Myocyte (in vitro differentiated cells): Measurements from ENCODE around the gene GNAI2. TPM values are rescaled to one million over a fixed set of nuclear protein-coding genes. Genes with fewer than 3 reads are reported as not detected.
"Not testable (repeated sequence)": the region's sequence is repeated elsewhere in the genome, so short reads cannot be mapped to it uniquely, and the experiment has no call there.

Source experiments
- DNase-seq: peaks from one replicate; pipeline ENCODE4 v3.0.0-alpha.2; 2012; ENCODE audit warnings: low read depth
- total RNA-seq: library from RNA; depleted of rRNA; stranded (reverse); fragments of >200 nt; gene quantifications from 2 replicates; pipeline ENCODE4 v1.2.3, GENCODE V29; 2014

The GNAI2 gene
- total RNA-seq, 1 donor from 2014 or later, result 138 TPM

DNA sequence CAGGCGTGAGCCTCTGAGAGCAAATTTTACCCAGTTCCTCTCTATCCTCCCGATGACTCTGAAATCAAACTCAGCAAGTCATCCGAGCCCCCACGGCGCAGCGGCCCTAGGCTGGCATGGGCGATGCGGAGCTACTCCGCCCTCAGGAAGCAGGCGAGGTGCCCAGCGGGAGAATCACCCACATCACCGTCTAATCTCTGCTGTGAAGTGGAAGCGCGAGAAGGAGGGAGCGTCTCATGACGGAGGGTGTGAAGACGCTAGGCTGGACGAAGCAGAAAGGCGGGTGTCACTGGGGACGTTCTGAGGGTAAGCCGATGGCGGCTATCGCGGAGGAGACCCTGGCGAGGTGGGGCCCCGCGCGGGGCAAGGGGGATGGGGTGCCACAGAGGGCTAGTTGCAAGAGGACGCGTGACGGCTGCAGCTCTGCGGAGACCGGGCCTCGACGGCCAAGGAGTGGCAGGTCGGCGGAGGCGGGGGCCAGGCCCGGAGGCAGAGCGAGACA lies 9.1 kb upstream of the GNAI2 start:
- DNase-seq, result no peak

DNA sequence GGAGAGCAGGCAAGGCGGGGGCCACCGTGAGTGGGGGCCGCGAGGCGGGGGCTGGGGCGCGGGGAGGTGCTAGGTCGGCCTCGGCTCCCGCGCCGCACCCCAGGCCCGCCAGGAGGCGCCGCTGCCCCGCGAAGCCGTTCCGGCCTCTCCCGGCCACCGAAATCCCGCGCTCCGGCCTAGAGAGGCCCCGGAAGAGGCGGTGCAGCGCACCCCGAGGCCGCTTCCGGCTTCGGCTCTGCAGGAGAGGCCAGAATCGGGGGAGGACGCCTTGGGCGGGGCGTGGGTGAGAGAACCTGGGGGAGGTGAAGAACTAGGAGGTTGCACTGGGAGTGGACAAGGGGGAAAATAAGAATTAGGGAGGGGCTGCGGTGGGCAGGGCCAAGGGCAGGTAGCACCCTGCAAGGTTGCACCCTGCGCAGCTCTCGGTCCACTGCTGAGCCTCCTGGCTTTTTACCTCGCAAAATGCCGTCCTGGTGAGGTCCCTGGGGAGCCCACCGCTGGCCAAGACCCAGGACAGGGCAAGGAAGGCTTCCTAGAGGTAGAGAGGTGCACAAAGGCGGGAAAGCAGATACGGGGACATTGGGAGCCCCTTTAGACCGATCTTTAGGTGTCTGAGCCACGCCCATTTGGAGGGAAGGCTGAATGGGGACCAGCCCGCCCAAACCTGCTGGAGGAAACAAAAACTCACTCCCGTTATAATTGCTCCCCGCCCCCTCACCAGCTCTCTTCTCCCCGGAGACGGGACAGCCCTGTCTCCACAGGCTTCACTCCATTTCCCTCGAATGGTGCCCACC lies 8.4 kb upstream of the GNAI2 start:
- DNase-seq, result peak; percentile 90

DNA sequence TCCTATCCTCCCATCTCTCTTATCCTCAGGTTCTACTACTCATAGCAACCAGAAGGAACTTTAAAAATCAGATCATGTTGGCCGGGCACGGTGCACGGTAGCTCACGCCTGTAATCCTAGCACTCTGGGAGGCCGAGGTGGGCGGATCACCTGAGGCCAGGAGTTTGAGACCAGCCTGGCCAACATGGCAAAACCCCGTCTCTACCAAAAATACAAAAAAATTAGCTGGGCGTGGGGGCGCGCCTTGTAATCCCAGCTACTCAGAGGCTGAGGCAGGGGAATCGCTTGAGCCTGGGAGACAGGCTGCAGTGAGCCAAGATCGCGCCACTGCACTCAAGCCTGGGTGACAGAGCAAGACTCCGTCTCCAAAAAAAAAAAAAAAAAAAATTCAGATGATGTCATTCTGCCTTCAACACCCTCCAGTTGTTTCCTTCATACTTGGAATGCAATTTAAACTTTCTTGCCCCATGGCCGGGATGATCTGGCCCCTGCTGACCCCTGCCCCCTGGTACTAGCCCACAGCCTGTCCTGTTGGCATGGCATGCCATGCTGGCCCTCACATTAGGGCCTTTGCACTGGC lies 7.7 kb upstream of the GNAI2 start:
- not testable (repeated sequence) for DNase-seq

DNA sequence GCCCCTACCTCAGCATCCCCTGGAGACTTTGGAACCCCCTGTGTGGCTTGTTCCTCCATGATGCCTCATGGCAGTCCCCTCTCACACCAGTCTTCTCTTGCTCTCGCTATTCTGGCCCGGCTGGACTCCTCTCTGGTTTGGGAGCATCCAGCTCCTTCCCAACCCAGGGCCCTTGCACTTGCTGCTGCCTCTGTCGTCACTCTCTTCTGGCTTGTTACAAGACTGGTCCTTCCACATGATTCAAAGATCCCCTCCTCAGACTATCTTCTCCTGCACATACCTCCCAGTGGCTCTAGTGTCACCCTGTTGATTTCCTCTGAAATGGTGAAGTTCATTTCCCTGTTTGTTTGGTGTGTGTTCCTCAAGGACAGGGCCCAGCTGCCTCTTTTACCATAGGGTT lies 6.5 kb upstream of the GNAI2 start:
- no peak for DNase-seq

DNA sequence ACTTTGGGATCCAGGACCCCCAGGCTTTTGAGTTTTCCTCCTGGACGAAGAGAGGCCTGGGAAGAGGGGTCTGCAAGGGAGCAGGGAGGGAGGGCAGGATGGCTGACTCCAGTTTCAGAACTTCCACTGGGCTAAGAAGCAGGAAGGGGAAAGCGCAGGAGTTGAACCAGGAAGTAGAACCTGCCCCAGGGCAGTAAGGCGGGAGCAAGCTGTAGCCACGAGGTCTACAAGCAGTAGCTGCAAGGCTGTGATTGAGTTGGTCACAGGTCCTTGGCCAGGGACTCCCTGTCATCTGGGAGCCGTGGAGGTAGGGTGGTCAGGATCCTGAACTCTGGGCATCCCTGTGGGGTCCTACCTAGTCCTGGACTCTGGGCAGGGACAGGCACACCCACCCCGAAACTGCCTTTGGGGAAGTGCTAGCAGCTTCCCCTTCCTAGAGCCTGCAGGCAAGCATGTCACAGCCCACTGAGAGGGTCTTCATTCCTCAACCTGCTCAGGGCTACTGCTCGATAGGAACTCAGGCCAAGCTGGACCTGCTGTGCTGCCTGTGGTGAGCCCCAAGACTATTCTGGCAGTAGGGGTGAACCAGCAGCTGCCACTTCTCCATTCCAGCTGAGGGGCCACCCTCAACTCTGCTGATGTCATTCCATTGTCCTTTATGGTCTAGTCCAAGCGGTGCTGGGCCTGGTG lies 5.8 kb upstream of the GNAI2 start:
- no peak for DNase-seq

DNA sequence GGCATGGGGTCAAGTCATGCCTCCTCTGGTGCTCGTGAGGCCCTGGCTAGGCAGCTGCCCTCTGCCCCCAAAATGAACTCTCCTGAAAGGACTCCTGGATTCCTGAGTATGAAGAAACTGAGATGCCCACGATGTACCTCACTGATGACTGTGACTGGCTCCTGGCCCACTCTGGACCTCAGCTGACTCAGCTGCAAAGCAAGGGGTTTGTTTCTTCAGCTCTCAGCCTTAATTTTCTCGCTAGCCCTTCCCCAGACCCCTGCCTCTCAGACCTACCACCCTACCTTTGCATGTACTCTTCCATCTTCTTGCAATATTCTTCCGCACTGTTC lies 5.2 kb upstream of the GNAI2 start:
- DNase-seq, result no peak

DNA sequence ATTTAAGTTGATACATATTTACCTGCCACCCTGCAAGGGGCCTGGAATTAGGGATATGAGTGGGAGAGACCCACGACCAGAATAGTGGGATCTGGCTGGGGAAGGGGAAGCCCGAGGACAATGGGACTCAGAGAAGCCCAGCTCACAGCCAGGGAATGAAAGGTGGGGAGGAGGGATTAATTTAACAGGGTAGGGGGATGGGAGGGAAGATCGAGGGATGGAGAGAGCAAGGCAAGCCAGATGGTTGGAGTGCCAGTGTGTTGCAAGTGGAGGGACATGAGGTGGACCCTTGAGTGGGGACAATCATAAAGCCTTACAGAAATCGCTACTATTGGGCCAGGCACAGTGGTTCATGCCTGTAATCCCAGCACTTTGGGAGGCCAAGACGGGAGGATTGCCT lies 4.4 kb upstream of the GNAI2 start:
- no peak for DNase-seq

DNA sequence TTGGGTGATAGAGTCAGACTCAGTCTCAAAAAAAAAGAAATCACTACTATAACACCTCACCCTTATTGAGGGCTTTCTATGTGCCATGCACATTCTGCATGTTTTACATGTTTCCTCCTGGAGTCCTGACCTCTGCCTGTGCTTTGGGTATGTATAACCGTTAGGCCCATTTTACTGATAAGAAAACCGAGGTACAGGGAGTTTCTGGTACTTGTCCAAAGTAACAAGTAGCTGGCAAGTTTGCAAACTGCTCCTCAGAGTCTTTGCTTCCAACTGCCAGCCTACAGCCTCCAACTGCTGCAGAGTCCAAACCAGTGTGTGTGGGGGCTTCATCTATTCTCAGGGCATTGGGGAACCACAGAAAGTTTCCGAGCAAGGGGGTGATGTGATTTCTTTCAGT lies 3.7 kb upstream of the GNAI2 start:
- DNase-seq, result no peak

DNA sequence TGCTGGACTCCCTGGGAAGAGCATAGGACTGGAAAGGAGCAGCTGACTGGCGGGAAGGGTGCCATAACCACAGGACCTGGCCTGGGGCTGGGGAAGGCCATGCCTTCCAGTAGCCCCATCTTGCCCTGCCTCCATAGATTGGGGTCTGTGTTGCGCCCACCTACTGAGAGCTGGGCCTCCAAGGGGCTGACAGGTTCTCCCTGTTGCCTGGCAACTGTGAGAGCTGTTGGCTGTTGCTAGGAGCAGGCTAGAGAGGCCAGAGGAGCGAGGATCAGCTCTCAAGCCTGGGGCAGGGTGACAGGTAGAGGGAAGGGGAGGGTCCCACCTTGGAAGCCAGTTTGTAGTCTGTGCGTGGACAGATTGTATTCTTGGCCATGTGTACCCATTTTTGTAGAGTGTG lies 2.8 kb upstream of the GNAI2 start:
- DNase-seq, result no peak

DNA sequence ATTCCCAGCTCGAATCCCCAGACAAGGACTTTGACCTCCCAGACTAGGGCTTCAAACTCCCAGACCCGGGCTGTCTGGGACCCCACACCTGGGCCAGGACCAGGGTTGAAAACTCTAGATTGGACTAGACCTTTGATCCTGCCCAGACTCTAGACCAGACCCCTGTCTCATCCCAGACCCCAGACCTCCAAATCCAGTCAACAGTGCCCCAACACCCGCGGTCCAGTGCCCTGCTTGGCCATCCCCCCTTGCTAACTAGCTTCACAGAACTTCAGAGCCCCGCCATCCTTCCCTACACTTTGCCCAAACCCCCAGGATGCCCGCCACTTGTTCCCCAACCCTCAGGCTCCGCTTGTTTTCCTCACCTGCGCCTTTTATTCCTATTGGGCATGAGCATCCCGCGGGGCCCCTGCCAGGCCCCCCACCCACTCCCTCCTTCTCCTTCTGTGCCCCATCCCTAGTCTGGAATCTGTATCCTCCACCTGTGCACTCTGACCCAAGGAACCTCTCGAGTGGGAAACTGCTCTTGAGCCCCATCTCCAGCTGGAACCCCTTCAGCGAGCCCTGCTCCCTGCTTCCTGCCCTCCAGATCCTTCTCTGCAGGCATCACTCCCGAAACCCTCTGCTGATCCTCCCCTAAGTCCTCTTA lies 604 bp downstream of the GNAI2 start:
- no peak for DNase-seq

DNA sequence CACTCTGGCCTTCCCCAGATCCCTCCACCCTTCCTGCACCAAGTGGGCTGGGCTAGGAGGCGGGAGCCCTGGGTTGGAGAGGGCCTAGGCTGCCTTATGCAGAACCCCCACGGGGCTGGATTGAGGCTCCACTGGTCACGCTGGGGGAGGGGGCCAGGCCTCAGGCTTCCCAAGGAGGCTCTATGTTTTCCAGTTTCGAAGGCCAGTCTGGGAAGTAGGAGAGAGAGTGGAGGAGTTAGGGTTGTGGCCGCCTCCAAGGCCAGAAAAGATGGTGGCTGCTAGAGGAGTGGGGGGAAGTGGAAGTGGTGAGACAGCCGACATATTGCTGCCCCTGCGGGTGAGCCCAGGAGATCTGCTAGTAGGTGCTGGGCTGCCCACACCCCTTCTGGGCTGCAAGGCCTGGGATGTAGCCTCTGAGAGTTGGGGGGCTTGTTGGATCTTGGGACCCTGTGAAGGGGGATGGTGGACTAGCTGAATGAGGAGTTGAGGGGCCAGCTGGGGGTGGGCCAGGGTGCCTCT lies 1.2 kb downstream of the GNAI2 start:
- DNase-seq, result peak; percentile 48

DNA sequence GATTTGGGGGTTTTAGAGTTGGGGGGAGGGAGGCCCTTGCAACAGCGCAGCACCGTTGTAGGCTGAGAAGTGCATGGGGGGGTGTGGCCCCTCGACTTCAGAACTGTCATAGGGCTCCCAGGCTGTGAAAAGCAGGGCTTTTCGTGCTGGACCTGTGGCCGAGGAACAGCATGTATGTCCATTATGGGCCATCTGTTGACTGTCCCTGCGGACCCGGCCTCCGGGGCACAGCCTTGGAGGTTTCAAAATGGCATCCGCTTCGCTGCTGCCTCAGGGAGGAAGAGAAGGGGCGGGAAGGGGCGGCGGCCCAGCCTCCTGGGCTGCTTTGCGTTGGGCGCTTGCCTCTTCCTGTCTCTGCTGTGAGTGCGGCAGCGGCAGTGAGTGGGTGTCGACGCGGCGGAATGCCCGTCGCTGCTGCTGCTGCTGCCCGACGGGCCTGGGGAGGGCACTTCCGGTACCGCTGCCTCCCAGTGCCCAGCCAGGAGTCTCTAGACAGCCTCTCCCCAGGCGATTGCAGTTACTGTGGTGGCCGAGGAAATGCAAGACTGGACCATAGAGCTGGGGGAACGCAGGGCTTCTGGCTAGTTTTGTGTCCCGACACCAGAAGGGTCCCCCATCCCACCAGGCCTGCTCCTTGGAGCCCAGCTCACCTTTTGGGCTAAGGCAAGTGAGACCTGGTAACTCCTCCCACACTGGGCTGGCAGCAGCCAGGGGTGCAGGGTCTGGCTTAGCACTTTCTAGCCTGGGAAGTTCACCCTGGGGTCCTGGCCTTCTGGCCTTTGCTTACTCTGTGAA lies 1.9 kb downstream of the GNAI2 start:
- DNase-seq, result peak; percentile 78

DNA sequence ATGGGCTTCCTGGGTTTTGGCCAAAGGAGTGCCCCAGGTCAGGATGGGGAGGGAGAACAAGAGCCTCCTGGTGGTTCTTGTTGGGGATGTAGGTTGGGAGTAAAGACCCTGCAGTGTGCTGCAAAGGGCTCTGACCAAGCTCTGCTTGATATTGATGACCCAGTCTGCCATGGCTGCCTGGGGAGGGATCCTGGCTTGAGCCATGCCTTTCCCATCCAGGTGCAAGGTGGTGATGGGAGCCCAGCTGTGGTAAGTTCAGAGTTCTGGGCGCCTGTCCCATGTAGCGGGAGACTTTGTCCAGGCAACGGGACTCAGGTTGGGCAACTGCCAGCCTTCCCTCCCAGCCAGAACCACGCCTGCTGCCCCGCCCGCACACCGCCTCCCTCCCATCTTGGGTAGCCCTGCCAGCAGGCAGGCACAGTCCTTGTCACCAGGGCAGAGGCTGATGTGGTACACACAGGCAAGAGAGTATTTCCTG lies 2.6 kb downstream of the GNAI2 start:
- DNase-seq, result peak; percentile 70

DNA sequence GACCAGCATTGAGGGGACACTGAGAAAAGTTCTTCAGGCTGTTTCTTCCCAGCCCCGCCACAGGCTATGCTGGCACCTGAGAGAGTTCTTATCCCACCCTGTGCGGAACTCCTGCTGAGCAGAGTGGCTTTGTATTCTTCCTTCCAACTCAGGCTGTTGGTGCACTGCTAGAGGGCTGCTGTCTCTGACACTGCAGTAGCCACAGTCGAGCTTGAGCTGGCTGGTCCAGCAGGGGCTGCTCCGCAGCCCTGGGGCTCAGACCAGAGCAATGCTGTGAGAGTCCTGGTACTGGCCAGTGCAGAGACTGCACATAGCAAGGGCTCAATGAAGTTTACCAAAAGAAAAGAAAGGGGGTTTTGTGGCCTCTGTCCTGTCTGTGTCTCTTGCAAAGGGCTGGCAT lies 3.6 kb downstream of the GNAI2 start:
- no peak for DNase-seq

DNA sequence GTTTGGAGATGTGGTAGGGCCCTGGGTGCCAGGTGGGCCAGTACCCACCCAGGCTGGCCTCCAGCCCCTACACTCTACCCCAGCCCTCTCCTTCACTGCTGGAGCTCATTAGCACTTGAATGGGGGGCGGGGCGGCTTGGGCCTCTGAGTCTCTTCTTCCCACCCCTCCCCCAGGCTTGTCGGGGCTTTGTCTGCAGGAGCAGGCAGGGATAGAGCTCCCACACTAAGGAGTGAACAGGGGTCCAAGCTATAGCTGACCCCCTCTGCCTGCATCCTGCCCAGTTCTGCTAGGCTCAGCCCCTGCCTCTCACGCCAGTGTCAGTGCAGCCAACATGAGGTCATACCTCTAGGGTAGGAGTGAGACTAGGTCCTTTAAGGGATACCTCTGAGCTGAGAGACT lies 5.2 kb downstream of the GNAI2 start:
- DNase-seq, result no peak

DNA sequence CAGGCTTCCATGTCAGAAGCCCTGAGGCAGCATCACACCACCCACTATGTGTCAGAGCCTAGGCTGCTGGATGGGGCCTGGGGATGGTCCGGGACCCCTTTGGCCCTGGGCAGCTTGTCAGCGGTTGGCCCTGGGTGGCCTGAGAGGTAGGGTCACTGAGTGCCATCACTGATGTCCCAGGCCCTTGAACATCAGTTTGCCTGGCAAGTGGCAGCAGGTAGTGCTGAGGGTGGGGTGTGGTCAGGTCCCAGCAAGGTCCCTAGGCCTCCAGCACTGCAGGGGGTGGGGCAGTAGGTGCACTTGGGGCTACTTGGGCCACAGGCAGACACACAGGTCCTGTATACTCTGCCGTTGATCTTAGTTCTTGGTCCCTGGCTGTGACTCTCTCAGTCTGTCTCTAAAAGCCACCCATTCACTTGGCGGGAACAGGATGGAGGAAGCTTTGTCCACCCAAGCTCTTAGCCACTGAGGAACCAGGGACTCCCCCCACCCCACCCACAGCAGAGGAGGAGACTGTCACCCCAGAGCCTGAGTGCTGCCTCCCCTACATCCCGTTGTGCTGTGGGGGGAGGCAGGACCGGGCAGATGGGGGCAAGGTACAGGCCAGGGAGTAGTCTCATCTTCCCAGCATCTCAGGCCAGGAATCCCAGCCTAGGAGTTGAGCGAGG lies 5.8 kb downstream of the GNAI2 start:
- DNase-seq, result no peak

DNA sequence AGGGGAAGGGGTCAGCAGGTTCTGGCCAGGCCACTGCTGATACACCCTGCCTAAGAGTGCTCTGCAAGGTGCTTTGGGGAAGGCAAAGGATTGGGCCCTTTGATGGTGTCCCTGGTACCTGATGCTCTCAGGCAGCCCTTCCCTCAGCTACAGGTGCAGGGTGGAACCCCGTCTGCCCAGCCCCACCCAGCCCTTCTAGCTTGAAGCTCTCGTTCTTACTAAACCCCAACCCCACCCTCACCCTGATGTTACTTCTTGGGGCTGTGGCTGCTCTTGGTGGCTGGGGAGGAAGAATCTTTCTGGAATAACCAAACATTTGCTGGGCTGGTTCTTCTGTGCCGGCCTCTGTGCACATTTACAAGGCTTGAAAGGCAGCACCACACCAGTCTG lies 6.4 kb downstream of the GNAI2 start:
- no peak for DNase-seq

DNA sequence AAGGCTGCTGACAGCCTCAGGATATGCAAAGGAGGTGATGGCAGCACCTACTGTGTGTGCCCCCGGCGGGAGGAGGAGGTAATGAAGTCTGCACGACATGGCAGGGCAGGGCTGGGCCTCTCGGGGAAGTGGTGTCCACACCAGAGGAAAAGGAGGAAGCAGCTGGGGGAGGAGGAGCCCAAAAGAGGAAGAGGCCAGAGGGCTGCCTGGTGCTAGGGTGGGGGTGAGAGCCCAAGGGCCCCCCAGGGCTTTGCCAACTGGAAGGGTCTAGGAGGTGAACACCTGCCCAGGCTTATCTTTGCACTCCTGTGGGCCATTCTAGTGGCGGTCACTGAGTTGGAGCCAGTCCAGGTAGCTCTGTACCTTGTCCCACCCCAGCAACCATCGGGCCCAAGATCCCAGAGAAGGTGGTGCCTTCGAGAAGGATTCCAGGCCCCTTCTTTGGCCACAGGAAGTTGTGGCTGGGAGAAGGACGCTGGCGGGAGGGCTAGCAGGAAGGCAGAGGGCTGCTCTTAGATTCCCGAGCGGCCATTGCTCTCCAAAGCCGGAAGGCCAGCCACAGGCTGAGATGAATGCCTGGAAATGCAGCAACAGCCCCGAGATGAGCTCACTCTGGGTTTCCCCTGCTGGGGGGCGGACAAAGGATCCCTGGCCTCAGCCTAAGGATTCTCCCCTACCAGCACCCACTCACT lies 7.0 kb downstream of the GNAI2 start:
- no peak for DNase-seq

DNA sequence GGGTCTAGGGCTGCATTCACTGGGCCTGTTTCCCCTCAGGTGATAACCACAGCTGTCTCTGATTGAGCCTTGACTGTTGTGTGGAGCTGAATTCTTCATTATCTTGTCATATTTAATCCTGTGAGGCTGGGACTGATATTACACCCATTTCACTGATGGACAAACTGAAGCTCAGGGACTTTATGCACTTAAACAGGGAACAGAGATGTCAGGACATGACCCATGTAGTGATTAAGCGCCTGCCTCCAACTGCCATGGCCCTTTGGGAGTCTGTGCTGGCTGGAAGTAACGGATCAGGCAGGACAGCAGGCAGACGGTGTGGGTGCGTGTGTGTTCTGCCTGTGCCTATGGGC lies 7.5 kb downstream of the GNAI2 start:
- no peak for DNase-seq

DNA sequence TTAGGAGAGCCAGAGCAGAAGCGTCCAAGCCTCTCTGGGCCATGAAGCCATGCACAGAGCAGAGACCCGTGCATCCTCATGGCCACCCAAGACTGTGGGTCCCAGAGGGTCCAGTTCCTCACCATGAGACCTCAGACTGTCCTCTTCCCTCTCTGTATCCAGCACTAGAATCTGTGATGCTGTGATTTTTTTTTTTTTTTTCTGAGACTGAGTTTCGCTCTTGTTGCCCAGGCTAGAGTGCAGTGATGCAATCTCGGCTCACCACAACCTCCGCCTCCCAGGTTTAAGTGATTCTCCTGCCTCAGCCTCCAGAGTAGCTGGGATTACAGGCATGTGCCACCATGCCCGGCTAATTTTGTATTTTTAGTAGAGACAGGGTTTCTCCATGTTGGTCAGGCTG lies 8.8 kb downstream of the GNAI2 start:
- not testable (repeated sequence) for DNase-seq
